Endothelial cell of umbilical vein (primary cell): ENCODE data around the gene ADAMTS19. TPM values are rescaled to one million over a fixed set of nuclear protein-coding genes. Genes with fewer than 3 reads are reported as not detected.

Experiments used
- BruUV-seq: library from RNA; stranded (reverse); fragments of 400-500 nt; replicated peaks from 2 replicates; lab custom pipeline; 2021; lab: Mats Ljungman, UMichigan
- CTCF ChIA-PET: fragments of 300-600, 350-600 bp; sonication (Branson Sonifier 250); formaldehyde crosslinking; loops from one replicate; lab custom pipeline; 2021; ENCODE audit warnings: antibody characterized with exemption, inconsistent platforms; lab: Charles Lee
- POLR2A ChIA-PET: fragments of 300-600, 350-600 bp; sonication (Branson Sonifier 250); formaldehyde crosslinking; loops from one replicate; lab custom pipeline; 2021; ENCODE audit warnings: antibody characterized with exemption, inconsistent platforms; lab: Charles Lee
- DNase-seq: peaks from one replicate; pipeline ENCODE4 v3.0.0-alpha.2; 2011; ENCODE audit warnings: low read depth, low spot score
- FAIRE-seq: peaks from 2 replicates; lab custom pipeline; 2011; peaks lifted over from hg19 to GRCh38; lab: Jason Lieb, UNC
- H2AFZ ChIP-seq: 2 replicates; pipeline ENCODE4 v1.6.0; 2012; ENCODE audit warnings: low read depth, low read length, control low read depth, inconsistent platforms
- H3K27ac ChIP-seq: 2 replicates; pipeline ENCODE4 v1.5.1; 2011; ENCODE audit warnings: low read depth, mild to moderate bottlenecking, control low read depth, low read length, moderate library complexity; ENCODE audit not compliant: insufficient read depth
- H3K27me3 ChIP-seq, 2 experiments: 2 replicates each; pipeline versions ENCODE4 v1.6.0 to v1.6.1; 2011; ENCODE audit warnings: low read length in 2 of 2, mixed read lengths in 1 of 2; ENCODE audit not compliant: control insufficient read depth in 2 of 2, insufficient read depth in 2 of 2
- H3K36me3 ChIP-seq, 2 experiments: 2 replicates in 1 of 2; 3 replicates in 1 of 2; pipeline ENCODE4 v1.5.1; 2011; ENCODE audit warnings: low read length in 2 of 2, mild to moderate bottlenecking in 1 of 2, moderate library complexity in 1 of 2; ENCODE audit not compliant: control insufficient read depth in 2 of 2, insufficient read depth in 2 of 2; ENCODE audit errors: extremely low read depth in 1 of 2
- H3K4me1 ChIP-seq: 3 replicates; pipeline ENCODE4 v1.5.1; 2011; ENCODE audit warnings: mild to moderate bottlenecking, low read length; ENCODE audit not compliant: control insufficient read depth, insufficient read depth; ENCODE audit errors: extremely low read depth
- H3K4me2 ChIP-seq: 2 replicates; pipeline ENCODE4 v1.6.1; 2011; ENCODE audit warnings: low read length, control low read depth, mixed read lengths; ENCODE audit not compliant: insufficient read depth
- H3K4me3 ChIP-seq, 3 experiments: fragments of 200-600 bp in 1 of 3; sonication (generic), shearing (Covaris generic) in 1 of 3; replicated peaks in 1 of 3; 2 replicates each; pipeline ENCODE4 v1.5.1; 2011 to 2016; ENCODE audit warnings: control low read depth in 3 of 3, low read length in 3 of 3, mild to moderate bottlenecking in 2 of 3, inconsistent platforms in 1 of 3, low read depth in 1 of 3, moderate library complexity in 1 of 3; ENCODE audit not compliant: insufficient read depth in 1 of 3
- H3K79me2 ChIP-seq: 2 replicates; pipeline ENCODE4 v1.6.0; 2012; ENCODE audit warnings: low read length, inconsistent platforms; ENCODE audit not compliant: control insufficient read depth, insufficient read depth
- H3K9ac ChIP-seq: replicated peaks from 2 replicates; pipeline ENCODE3; 2011; ENCODE audit warnings: low read length, control low read depth; ENCODE audit not compliant: insufficient read depth; ENCODE audit errors: extremely low read depth
- H3K9me1 ChIP-seq: replicated peaks from 3 replicates; pipeline ENCODE4 v1.6.0; 2011; ENCODE audit warnings: mild to moderate bottlenecking, low read length; ENCODE audit not compliant: control insufficient read depth, insufficient read depth; ENCODE audit errors: extremely low read depth
- H3K9me3 ChIP-seq: replicated peaks from 2 replicates; pipeline ENCODE4 v1.5.1; 2012; ENCODE audit warnings: low read length, inconsistent platforms; ENCODE audit not compliant: control insufficient read depth, insufficient read depth
- H4K20me1 ChIP-seq: replicated peaks from 2 replicates; pipeline ENCODE3; 2011; ENCODE audit warnings: mild to moderate bottlenecking, low read length; ENCODE audit not compliant: control insufficient read depth, insufficient read depth; ENCODE audit errors: extremely low read depth
- CTCF ChIP-seq, 2 donors: IDR thresholded peaks; 1 replicate in 1 of 2; 2 replicates in 1 of 2; pipeline ENCODE4 v1.5.1; 2011; ENCODE audit warnings: low read length in 2 of 2, mild to moderate bottlenecking in 2 of 2, moderate library complexity in 2 of 2, control low read depth in 1 of 2, inconsistent platforms in 1 of 2, low read depth in 1 of 2; ENCODE audit not compliant: insufficient read depth in 1 of 2; ENCODE audit errors: extremely low read depth in 1 of 2
- EZH2 ChIP-seq: IDR thresholded peaks from 2 replicates; pipeline ENCODE4 v1.6.1; 2012; ENCODE audit warnings: borderline replicate concordance, low read depth, mild to moderate bottlenecking, moderate library complexity, low read length, inconsistent platforms; ENCODE audit not compliant: severe bottlenecking
- FOS ChIP-seq: IDR thresholded peaks from 2 replicates; pipeline ENCODE4 v1.6.1; 2011; ENCODE audit warnings: mild to moderate bottlenecking, low read length, moderate library complexity, borderline replicate concordance; ENCODE audit not compliant: insufficient read depth
- GATA2 ChIP-seq: IDR thresholded peaks from 2 replicates; pipeline ENCODE4 v1.7.0; 2011; ENCODE audit warnings: low read depth, mild to moderate bottlenecking, moderate library complexity, mixed read lengths, low read length; ENCODE audit not compliant: insufficient read length, insufficient read depth
- JUN ChIP-seq: IDR thresholded peaks from 2 replicates; pipeline ENCODE4 v1.6.1; 2011; ENCODE audit warnings: borderline replicate concordance, low read depth; ENCODE audit not compliant: insufficient read length, insufficient read depth
- MYC ChIP-seq: IDR thresholded peaks from one replicate; pipeline ENCODE4 v1.6.1; 2011; ENCODE audit warnings: mild to moderate bottlenecking, low read depth, low read length
- POLR2A ChIP-seq: IDR thresholded peaks from 2 replicates; pipeline ENCODE4 v1.6.1; 2012; ENCODE audit warnings: low read depth, mild to moderate bottlenecking, control low read depth, low read length
- POLR2AphosphoS5 ChIP-seq: IDR thresholded peaks from 2 replicates; pipeline ENCODE4 v1.6.1; 2012; ENCODE audit warnings: low read depth, mild to moderate bottlenecking, control low read depth, low read length, moderate library complexity; ENCODE audit not compliant: insufficient read depth
- dilution Hi-C: fragments of 300-500 bp; cut with MboI; formaldehyde crosslinking; loops from one replicate; pipeline ENCODE4 v1.15.0; 2019; ENCODE audit warnings: low sequenced_read_pairs; ENCODE audit not compliant: extremely low pct_ligation_motif_present
- intact Hi-C: fragments of 100-400 bp; cut with micrococcal nuclease; formaldehyde crosslinking; loops from one replicate; pipeline ENCODE4 v1.10.0; 2022
- polyA plus RNA-seq, 4 experiments: library from polyadenylated mRNA; depleted of rRNA in 3 of 4; stranded (reverse) in 3 of 4; unstranded in 1 of 4; fragments of >200 nt; gene quantifications; 2 replicates each; pipeline versions ENCODE4 v1.2.1 to v1.2.3, GENCODE V29; 2011 to 2012; ENCODE audit warnings: missing spikeins in 1 of 4
- total RNA-seq: library from RNA; stranded (reverse); gene quantifications from 2 replicates; pipeline ENCODE4 v1.2.3, GENCODE V29; 2021
- TF ChIP-seq, protein P1 (sequence below): IDR thresholded peaks from 2 replicates; pipeline ENCODE4 v1.6.1; 2011; ENCODE audit not compliant: insufficient read depth, insufficient read length

Gene ADAMTS19
- total and polyA plus RNA-seq, 2 donors (not counting 3 experiments of a cell fraction or from before 2014, with no cell fraction given): not detected

- Histone ChIP-seq H3K79me2 (no peaks in the 10 kb centered on the region), H3K27ac (no peak overlapping the region), H3K9me3 (no peaks in the 10 kb centered on the region), H3K9ac (no peak overlapping the region), H3K36me3 (no peaks in the 10 kb centered on the region), H2AFZ (no peak overlapping the region), H3K9me1 (no peaks in the 10 kb centered on the region), H4K20me1 (no peaks in the 10 kb centered on the region), H3K4me3 (no peak overlapping the region), H3K4me1 (no peaks in the 10 kb centered on the region), H3K4me2 (no peak overlapping the region), H3K27me3 (no peaks in the 10 kb centered on the region)
- intact Hi-C loops: no loop called here
- FAIRE-seq (no peak), DNase-seq (no peak)
- ChIA-PET CTCF (no interaction called here), POLR2A (no interaction called here)
- no TSS peak for BruUV-seq
- dilution Hi-C loops: no loop called here
- TF ChIP-seq MYC: no peak
- no peak for TF ChIP-seq POLR2AphosphoS5
- TF ChIP-seq, protein P1, sequence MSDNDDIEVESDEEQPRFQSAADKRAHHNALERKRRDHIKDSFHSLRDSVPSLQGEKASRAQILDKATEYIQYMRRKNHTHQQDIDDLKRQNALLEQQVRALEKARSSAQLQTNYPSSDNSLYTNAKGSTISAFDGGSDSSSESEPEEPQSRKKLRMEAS: no peak
- no peak for TF ChIP-seq POLR2A
- no peak for TF ChIP-seq JUN
- TF ChIP-seq CTCF (IDR thresholded peaks at IDR 0.05; ENCODE audit: extremely low read depth in 1 of 2, insufficient read depth in 1 of 2, low read depth in 1 of 2, low read length in 2 of 2): no peak
- TF ChIP-seq FOS: no peak
- TF ChIP-seq EZH2: no peak
- TF ChIP-seq GATA2: no peak
Measured at GRCh38 chr5:129593525-129593924, 133.4 kb downstream of the ADAMTS19 start.
